Tibial nerve (tissue), 4 donors: ENCODE results near the gene TCEA2.

Experiments used
- CTCF ChIP-seq, 5 experiments: fragments of 200-600 bp in 3 of 5; fragments of 450-650 bp in 2 of 5; sonication (generic) in 3 of 5; IDR thresholded peaks; one replicate each; pipeline ENCODE4 v1.5.1; 2016 to 2019; ENCODE audit warnings: antibody characterized with exemption in 5 of 5, mild to moderate bottlenecking in 3 of 5, moderate library complexity in 2 of 5
- EP300 ChIP-seq, 2 donors: sonication (generic); formaldehyde crosslinking; IDR thresholded peaks; one replicate each; pipeline ENCODE4 v1.6.1; 2017; ENCODE audit warnings: antibody characterized with exemption in 2 of 2, mild to moderate bottlenecking in 1 of 2

DNA sequence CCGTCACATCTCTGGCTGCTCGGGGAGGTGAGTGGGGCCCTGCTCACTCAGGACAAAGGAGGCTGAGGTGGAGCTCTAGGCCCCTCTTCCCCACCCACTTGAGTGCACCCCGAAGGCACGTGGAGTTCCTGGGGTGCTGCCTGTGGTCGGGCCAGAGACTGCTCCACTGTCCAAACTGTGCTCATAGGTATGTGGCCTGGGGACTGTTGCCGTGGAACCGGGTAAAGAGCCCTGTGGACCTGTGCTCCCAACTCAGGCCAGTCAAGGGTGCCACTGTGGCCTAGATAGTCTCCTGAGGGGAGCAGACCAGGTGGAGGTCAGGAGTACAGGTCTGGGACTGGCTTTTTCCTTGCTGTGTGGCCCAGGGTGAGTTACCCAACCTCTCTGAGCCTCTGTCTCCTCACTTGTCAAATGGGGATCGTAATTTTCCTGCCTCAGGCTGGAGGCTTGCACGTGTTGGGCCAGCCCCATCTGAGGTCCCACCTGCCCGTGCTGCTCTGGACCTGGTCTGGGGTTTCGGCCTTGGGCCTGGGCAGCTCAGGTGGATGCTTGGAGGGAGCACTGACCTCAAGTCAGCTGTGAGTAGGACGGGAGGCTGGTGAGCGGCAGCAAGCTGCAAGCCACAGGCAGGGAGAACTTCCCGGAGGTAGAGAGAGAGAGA lies 56.8 kb downstream of the TCEA2 start:
- no peak for TF ChIP-seq EP300 (IDR thresholded peaks at IDR 0.05)
- TF ChIP-seq CTCF (IDR thresholded peaks at IDR 0.05), result no peak
